Panc1 (cell line): ENCODE results near the gene NRCAM. TPM values are rescaled to one million over a fixed set of nuclear protein-coding genes. Genes with fewer than 3 reads are reported as not detected.

ENCODE experiments used
- ATAC-seq: fragments of 200-7000 bp; cut with Tn5 transposase; 2 replicates; pipeline ENCODE4 v1.9.1; 2020; ENCODE audit warnings: mild to moderate bottlenecking, moderate library complexity
- BruUV-seq: library from RNA; stranded (reverse); fragments of 400-500 nt; replicated peaks from 2 replicates; lab custom pipeline; 2021; lab: Mats Ljungman, UMichigan
- CTCF ChIA-PET: fragments of 300-600 bp; sonication (Branson Sonifier 250); formaldehyde crosslinking; loops from one replicate; lab custom pipeline; 2022; ENCODE audit warnings: antibody characterized with exemption; lab: Charles Lee
- POLR2A ChIA-PET: fragments of 300-600 bp; sonication (Branson Sonifier 250); formaldehyde crosslinking; loops from one replicate; lab custom pipeline; 2022; ENCODE audit warnings: antibody characterized with exemption; lab: Charles Lee
- DNase-seq: peaks from one replicate; pipeline ENCODE4 v3.0.0-alpha.2; 2010; ENCODE audit warnings: low read depth, low spot score
- H3K27ac ChIP-seq: 2 replicates; pipeline ENCODE4 v1.5.1; 2011; ENCODE audit warnings: mild to moderate bottlenecking, low read length, inconsistent platforms
- H3K27me3 ChIP-seq: fragments of 200-500 bp; sonication (Bioruptor generic); 2 replicates; pipeline ENCODE4 v1.6.0; 2014; ENCODE audit warnings: low read length, inconsistent platforms; ENCODE audit not compliant: control insufficient read depth, insufficient read depth
- H3K36me3 ChIP-seq: fragments of 200-500 bp; sonication (Bioruptor generic); 2 replicates; pipeline ENCODE4 v1.5.1; 2014; ENCODE audit warnings: inconsistent platforms, mild to moderate bottlenecking, low read length, moderate library complexity; ENCODE audit not compliant: control insufficient read depth, insufficient read depth
- H3K4me1 ChIP-seq: 2 replicates; pipeline ENCODE4 v1.5.1; 2011; ENCODE audit warnings: inconsistent platforms, mild to moderate bottlenecking, low read length, moderate library complexity; ENCODE audit not compliant: control insufficient read depth, insufficient read depth
- H3K4me3 ChIP-seq, 2 experiments: 2 replicates each; pipeline ENCODE4 v1.5.1; 2011 to 2012; ENCODE audit warnings: low read depth in 2 of 2, low read length in 2 of 2, mild to moderate bottlenecking in 2 of 2, inconsistent platforms in 1 of 2, moderate library complexity in 1 of 2
- H3K9me3 ChIP-seq: fragments of 200-500 bp; sonication (Bioruptor generic); 2 replicates; pipeline ENCODE4 v1.5.1; 2014; ENCODE audit warnings: low read depth, mild to moderate bottlenecking, inconsistent platforms, low read length, moderate library complexity; ENCODE audit not compliant: control insufficient read depth, insufficient read depth
- POLR2AphosphoS5 ChIP-seq: IDR thresholded peaks from 2 replicates; pipeline ENCODE4 v1.6.1; 2012; ENCODE audit warnings: mild to moderate bottlenecking, low read depth, low read length, moderate library complexity
- REST ChIP-seq, 2 experiments: IDR thresholded peaks; 2 replicates each; pipeline ENCODE4 v1.6.1; 2011 to 2012; ENCODE audit warnings: low read depth in 2 of 2, control low read depth in 1 of 2, low read length in 1 of 2, mild to moderate bottlenecking in 1 of 2, moderate library complexity in 1 of 2; ENCODE audit not compliant: insufficient read depth in 1 of 2
- SIN3A ChIP-seq: IDR thresholded peaks from 2 replicates; pipeline ENCODE4 v1.6.1; 2012; ENCODE audit warnings: low read depth, mild to moderate bottlenecking, low read length, moderate library complexity, borderline replicate concordance; ENCODE audit not compliant: insufficient read depth
- TCF7L2 ChIP-seq: IDR thresholded peaks from 2 replicates; pipeline ENCODE4 v1.6.1; 2011; ENCODE audit warnings: mild to moderate bottlenecking, low read depth, low read length, inconsistent platforms
- in situ Hi-C: cut with HindIII; loops from 2 replicates; pipeline ENCODE4 v1.10.0; 2016; ENCODE audit warnings: low sequenced_read_pairs, low pct_unique_long_range_greater_than_20kb
- intact Hi-C: fragments of 100-400 bp; cut with micrococcal nuclease; formaldehyde crosslinking; loops from one replicate; pipeline ENCODE4 v1.10.0; 2022; ENCODE audit not compliant: unreplicated experiment
- total RNA-seq: library from RNA; stranded (reverse); gene quantifications from one replicate; pipeline ENCODE4 v1.2.1, GENCODE V29; 2021; ENCODE audit not compliant: unreplicated experiment
- TF ChIP-seq, protein P1 (sequence below): fragments of 450-650 bp; IDR thresholded peaks from 2 replicates; pipeline ENCODE4 v1.5.1; 2017; ENCODE audit warnings: mild to moderate bottlenecking

NRCAM gene
- total RNA-seq, 1 experiment from 2014 or later, result 0.21 TPM

DNA sequence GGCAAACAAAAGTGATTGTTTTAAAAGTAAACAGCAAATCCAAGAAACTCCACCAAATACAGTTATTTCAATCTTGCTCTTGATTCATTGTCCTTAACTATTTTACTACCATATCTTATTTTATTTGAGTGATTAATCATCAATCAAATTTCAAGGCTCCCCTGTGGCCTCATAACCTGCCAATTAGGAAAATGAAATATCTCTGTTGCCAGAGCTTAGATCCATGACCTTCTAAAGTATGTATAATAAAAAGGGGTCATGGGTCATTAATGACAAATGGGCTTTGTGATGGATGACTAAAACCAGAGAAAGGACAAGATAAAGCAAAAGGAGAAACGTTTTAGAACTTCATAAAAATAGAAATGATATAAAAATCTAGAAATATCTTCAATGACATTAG lies 28.5 kb downstream of the NRCAM start:
- in situ Hi-C loops (no loop called here), intact Hi-C loops (no loop called here)
- DNase-seq (no peak), ATAC-seq (no peak)
- H3K9me3 ChIP-seq, result no peaks in the 10 kb centered on the region
- ChIA-PET POLR2A (no interaction called here), CTCF (no interaction called here)
- no TSS peak for BruUV-seq
- no peaks in the 10 kb centered on the region for H3K4me1 ChIP-seq
- TF ChIP-seq, protein P1, sequence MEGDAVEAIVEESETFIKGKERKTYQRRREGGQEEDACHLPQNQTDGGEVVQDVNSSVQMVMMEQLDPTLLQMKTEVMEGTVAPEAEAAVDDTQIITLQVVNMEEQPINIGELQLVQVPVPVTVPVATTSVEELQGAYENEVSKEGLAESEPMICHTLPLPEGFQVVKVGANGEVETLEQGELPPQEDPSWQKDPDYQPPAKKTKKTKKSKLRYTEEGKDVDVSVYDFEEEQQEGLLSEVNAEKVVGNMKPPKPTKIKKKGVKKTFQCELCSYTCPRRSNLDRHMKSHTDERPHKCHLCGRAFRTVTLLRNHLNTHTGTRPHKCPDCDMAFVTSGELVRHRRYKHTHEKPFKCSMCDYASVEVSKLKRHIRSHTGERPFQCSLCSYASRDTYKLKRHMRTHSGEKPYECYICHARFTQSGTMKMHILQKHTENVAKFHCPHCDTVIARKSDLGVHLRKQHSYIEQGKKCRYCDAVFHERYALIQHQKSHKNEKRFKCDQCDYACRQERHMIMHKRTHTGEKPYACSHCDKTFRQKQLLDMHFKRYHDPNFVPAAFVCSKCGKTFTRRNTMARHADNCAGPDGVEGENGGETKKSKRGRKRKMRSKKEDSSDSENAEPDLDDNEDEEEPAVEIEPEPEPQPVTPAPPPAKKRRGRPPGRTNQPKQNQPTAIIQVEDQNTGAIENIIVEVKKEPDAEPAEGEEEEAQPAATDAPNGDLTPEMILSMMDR, result no peak
- TF ChIP-seq POLR2AphosphoS5 (no peak), TCF7L2 (no peak), REST (IDR thresholded peaks at IDR 0.05; ENCODE audit: insufficient read depth in 1 of 2, low read depth in 2 of 2, low read length in 1 of 2) (no peak), SIN3A (no peak)
- H3K4me3 ChIP-seq, result no peak overlapping the region
- H3K36me3 ChIP-seq, result no peaks in the 10 kb centered on the region
- peaks cover 5% of the 10 kb centered on the region for H3K27me3 ChIP-seq
- no peak overlapping the region for H3K27ac ChIP-seq

DNA sequence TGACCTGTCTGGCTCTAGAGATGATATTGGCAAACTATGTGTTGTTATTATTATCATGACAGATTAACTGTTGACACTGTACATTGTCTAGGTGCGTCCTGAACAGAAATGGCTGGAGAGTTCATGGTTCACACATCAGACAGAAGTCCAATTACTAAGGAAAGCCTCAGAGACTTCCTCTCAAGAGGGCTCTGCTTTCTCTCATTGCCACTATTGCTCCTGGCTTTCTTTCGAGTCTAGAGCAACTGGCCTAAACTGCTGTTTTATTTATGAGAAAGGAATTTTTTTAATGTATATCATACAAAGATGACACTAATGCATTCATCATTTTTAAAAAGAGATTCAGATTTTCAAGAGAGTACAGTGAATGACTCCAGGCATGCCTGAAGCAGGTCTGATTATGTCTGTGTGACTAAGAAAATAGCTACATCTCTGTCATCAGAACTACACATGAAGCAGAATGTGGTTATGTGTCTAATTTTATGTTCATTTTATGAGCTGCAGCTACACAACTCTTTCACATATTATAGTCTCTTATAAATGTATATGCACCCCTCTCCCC lies 30.4 kb downstream of the NRCAM start:
- TF ChIP-seq REST (IDR thresholded peaks at IDR 0.05; ENCODE audit: insufficient read depth in 1 of 2, low read depth in 2 of 2, low read length in 1 of 2) (no peak), TCF7L2 (no peak), POLR2AphosphoS5 (no peak), SIN3A (no peak)
- TF ChIP-seq, protein P1, result no peak
- no peaks in the 10 kb centered on the region for H3K4me1 ChIP-seq
- POLR2A ChIA-PET, result no interaction called here
- intact Hi-C loops (no loop called here), in situ Hi-C loops (no loop called here)
- BruUV-seq, result no TSS peak
- no peak overlapping the region for H3K4me3 ChIP-seq
- H3K36me3 ChIP-seq, result no peaks in the 10 kb centered on the region
- CTCF ChIA-PET, result no interaction called here
- H3K27ac ChIP-seq, result no peak overlapping the region
- H3K9me3 ChIP-seq, result no peaks in the 10 kb centered on the region
- DNase-seq (no peak), ATAC-seq (no peak)
- H3K27me3 ChIP-seq, result peaks cover 6% of the 10 kb centered on the region
